Heart left ventricle (tissue), 16 donors: ENCODE results near the gene NACAD. TPM values are rescaled to one million over a fixed set of nuclear protein-coding genes. Genes with fewer than 3 reads are reported as not detected.

Experiments
- ATAC-seq, 4 donors: fragments of 200-7000 bp; cut with Tn5 transposase; one replicate each; pipeline ENCODE4 v1.9.1; 2020 to 2022; ENCODE audit warnings: moderate library complexity in 4 of 4, mild to moderate bottlenecking in 3 of 4, moderate number of reproducible peaks in 1 of 4
- DNase-seq, 5 donors: peaks; one replicate each; pipeline ENCODE4 v3.0.0-alpha.2; 2020
- H3K27ac ChIP-seq, 12 donors: fragments of 200-600 bp; sonication (generic) in 4 of 12; one replicate each; pipeline versions ENCODE4 v1.5.0 to v1.8.0; 2016 to 2022; ENCODE audit warnings: mild to moderate bottlenecking in 2 of 12
- H3K27me3 ChIP-seq, 9 donors: fragments of 200-600 bp; sonication (generic) in 2 of 9; one replicate each; pipeline versions ENCODE4 v1.5.1 to v1.8.0; 2016 to 2022; ENCODE audit warnings: mild to moderate bottlenecking in 3 of 9
- H3K36me3 ChIP-seq, 9 donors: fragments of 200-600 bp; sonication (generic) in 2 of 9; one replicate each; pipeline versions ENCODE4 v1.5.0 to v1.8.0; 2018 to 2022; ENCODE audit warnings: mild to moderate bottlenecking in 2 of 9
- H3K4me1 ChIP-seq, 12 donors: fragments of 200-600 bp; sonication (generic) in 4 of 12; one replicate each; pipeline versions ENCODE4 v1.5.0 to v1.8.0; 2016 to 2022; ENCODE audit warnings: mild to moderate bottlenecking in 3 of 12
- H3K4me3 ChIP-seq, 12 donors: fragments of 200-600 bp; sonication (generic) in 4 of 12; one replicate each; pipeline versions ENCODE4 v1.5.0 to v1.8.0; 2017 to 2022; ENCODE audit warnings: mild to moderate bottlenecking in 9 of 12, moderate library complexity in 4 of 12
- H3K9me3 ChIP-seq, 12 donors: fragments of 200-600 bp; sonication (generic) in 4 of 12; one replicate each; pipeline versions ENCODE4 v1.5.0 to v1.8.0; 2016 to 2022; ENCODE audit warnings: mild to moderate bottlenecking in 1 of 12
- CTCF ChIP-seq, 12 donors: fragments of 200-600 bp; sonication (generic) in 4 of 12; IDR thresholded peaks; one replicate each; pipeline versions ENCODE4 v1.5.0 to v1.8.0; 2018 to 2022; ENCODE audit warnings: antibody characterized with exemption in 12 of 12, mild to moderate bottlenecking in 5 of 12
- POLR2A ChIP-seq, 2 donors: fragments of 450-650 bp; IDR thresholded peaks; one replicate each; pipeline ENCODE4 v1.6.1; 2017; ENCODE audit warnings: antibody characterized with exemption in 2 of 2, mild to moderate bottlenecking in 2 of 2, moderate library complexity in 2 of 2
- WGBS, 4 donors: extraction: QIAGEN DNeasy Blood & Tissue Kit in 2 of 4; methylation state at CpG; one replicate each; pipeline versions ENCODE4 v1.1.5 to v1.1.7; 2013 to 2018; 5-methylcytosine and 5-hydroxymethylcytosine counted together
- intact Hi-C, 10 donors: fragments of 100-400 bp; cut with DNase I; formaldehyde crosslinking; loops; one replicate each; pipeline versions ENCODE4 v1.11.1 to v1.14.2; 2022
- polyA plus RNA-seq, 2 donors: library from polyadenylated mRNA; stranded (reverse); fragments of 200-250 nt; gene quantifications; one replicate each; pipeline ENCODE4 v1.2.3, GENCODE V29; 2013
- total RNA-seq, 9 donors: library from RNA; depleted of rRNA in 2 of 9; stranded (reverse); fragments of >200 nt in 2 of 9; fragmentation: NEBNext Ultra II Directional in 3 of 9; extraction: Animal tissue kit (Norgen Biotek cat#: 25700) in 3 of 9; gene quantifications; one replicate each; pipeline versions ENCODE4 v1.1.0 to v1.2.4, GENCODE V29; 2016 to 2023
- donor health status: ischemic (EF 13 %, LVEDD 7.1; RV severe dilation, severe dysfunction).
- donor health status: healthy with polysubstance abuse.
- donor health status: DM: no; HTN: yes; CAD: no.
- donor health status: DM: no; HTN: no; CAD: no.
- donor health status: ischemic (EF 25% LVEDD 6.9; RV normal size, moderate dysfunction).
- donor health status: ischemic (EF 25% LVEDD 5.7; RV mildly dilated, moderate dysfunction).
- donor health status: healthy.
- donor health status: DM: yes; HTN: yes; CAD: no.
- donor health status: ischemic (EF 35%, LVEDD 5.7; RV mildly dilated, moderate dysfunction).
- donor health status: nonischemic (EF 11% LVEDD 7.7; RV severe dilation, severe dysfunction).
- donor health status: DM: yes; HTN: yes; CAD: no.
- donor health status: PGD.
- donor health status: ischemic (EF 29% LVEDD 5.4; RV normal size, mild dysfunction).
- donor health status: nonischemic (EF 23%, LVEDD 6.1; RV moderate dilation, normal function).

The NACAD gene
- total and polyA plus RNA-seq, 11 donors = 1.9 to 16.3 (median 5.3) TPM

- 59 to 81% (median 70%) methylated on average over 6 to 8 of the region's 8 CpGs for WGBS, 4 donors
- intact Hi-C loops = loop anchor here in 2 of 10 donors (5.0 kb wide), 2 partner anchors 107 to 222 kb away; partner anchors contain the start of genes CCM2 (in 1 of the 2) and PURB (in 1 of the 2)
- Histone ChIP-seq H3K4me3 (no peak overlapping the region), H3K36me3 (peaks cover 4 to 55% (median 52%) of the 10 kb centered on the region in 9 donors), H3K27ac (no peak overlapping the region), H3K4me1 (peaks cover 5 to 72% (median 44%) of the 10 kb centered on the region in 12 donors), H3K9me3 (no peaks in the 10 kb centered on the region), H3K27me3 (no peaks in the 10 kb centered on the region)
- no peak for TF ChIP-seq CTCF (IDR thresholded peaks at IDR 0.05)
- no peak for TF ChIP-seq POLR2A (IDR thresholded peaks at IDR 0.05)
- ATAC-seq (no peak), DNase-seq (no peak)
Observed at GRCh38 chr7:45108863-45109262, 20.1 kb upstream of the NACAD start.

GRCh38 chr7:45107356-45107755 lies 18.6 kb upstream of the NACAD start:
- Histone ChIP-seq H3K27me3 (no peaks in the 10 kb centered on the region), H3K4me3 (no peak overlapping the region), H3K36me3 (peaks cover 6 to 70% (median 67%) of the 10 kb centered on the region in 9 donors), H3K4me1 (peaks cover 5 to 78% (median 42%) of the 10 kb centered on the region in 12 donors), H3K27ac (no peak overlapping the region), H3K9me3 (no peaks in the 10 kb centered on the region)
- WGBS, 4 donors = 61 to 70% (median 64%) methylated on average over 3 of the region's 3 CpGs
- no peak for ATAC-seq
- DNase-seq = no peak
- TF ChIP-seq POLR2A (IDR thresholded peaks at IDR 0.05) = no peak
- no peak for TF ChIP-seq CTCF (IDR thresholded peaks at IDR 0.05)
- intact Hi-C loops = loop anchor here in 2 of 10 donors (5.0 kb wide), 2 partner anchors 105 to 220 kb away; partner anchors contain the start of genes CCM2 (in 1 of the 2) and PURB (in 1 of the 2)

- intact Hi-C loops = loop anchor here in 2 of 10 donors (5.0 kb wide), 2 partner anchors 105 to 220 kb away; partner anchors contain the start of genes CCM2 (in 1 of the 2) and PURB (in 1 of the 2)
- Histone ChIP-seq H3K4me3 (no peak overlapping the region), H3K27me3 (no peaks in the 10 kb centered on the region), H3K27ac (no peak overlapping the region), H3K36me3 (peaks cover 8 to 75% (median 73%) of the 10 kb centered on the region in 9 donors), H3K4me1 (peaks cover 5 to 74% (median 39%) of the 10 kb centered on the region in 12 donors), H3K9me3 (no peaks in the 10 kb centered on the region)
- TF ChIP-seq CTCF (IDR thresholded peaks at IDR 0.05) (no peak), POLR2A (IDR thresholded peaks at IDR 0.05) (no peak)
- ATAC-seq = no peak
- WGBS, 4 donors = 69 to 81% (median 75%) methylated on average over 6 to 8 of the region's 8 CpGs
- DNase-seq = no peak
Observed at GRCh38 chr7:45106820-45107219, 18.1 kb upstream of the NACAD start.

GRCh38 chr7:45105588-45106188 lies 16.9 kb upstream of the NACAD start:
- Histone ChIP-seq H3K27me3 (no peaks in the 10 kb centered on the region), H3K4me1 (peaks cover 5 to 70% (median 36%) of the 10 kb centered on the region in 12 donors), H3K36me3 (peaks cover 8 to 86% (median 84%) of the 10 kb centered on the region in 9 donors), H3K27ac (peak overlapping the region in 2 of 12 donors; percentile 33 to 42), H3K4me3 (no peak overlapping the region), H3K9me3 (no peaks in the 10 kb centered on the region)
- intact Hi-C loops = loop anchor here in 2 of 10 donors (5.0 kb wide), 2 partner anchors 103 to 218 kb away; partner anchors contain the start of genes CCM2 (in 1 of the 2) and PURB (in 1 of the 2)
- ATAC-seq = peak; percentile 38 to 72 (median 66)
- TF ChIP-seq CTCF (IDR thresholded peaks at IDR 0.05) = no peak
- no peak for TF ChIP-seq POLR2A (IDR thresholded peaks at IDR 0.05)
- peak in 1 of 5 donors; percentile 46 for DNase-seq
- WGBS, 4 donors = 83 to 90% (median 84%) methylated on average over 7 to 8 of the region's 8 CpGs
